HFF-Myc (cell line): ENCODE results near the gene HOXA3.

Experiments
- DNase-seq: peaks from one replicate; pipeline ENCODE4 v3.0.0-alpha.2; 2011; ENCODE audit warnings: low read depth; ENCODE audit errors: extremely low read depth
- H3K4me3 ChIP-seq: replicated peaks from 2 replicates; pipeline ENCODE4 v1.5.1; 2011; ENCODE audit warnings: low read depth, mild to moderate bottlenecking, control low read depth, low read length
- CTCF ChIP-seq: IDR thresholded peaks from 2 replicates; pipeline ENCODE4 v1.5.1; 2012; ENCODE audit warnings: mild to moderate bottlenecking, low read depth, low read length, control low read depth; ENCODE audit errors: missing control alignments

The HOXA3 gene

GRCh38 chr7:27184337-27185012 lies 32.1 kb upstream of the HOXA3 start:
- no peak for TF ChIP-seq CTCF
- no peak for DNase-seq
- peak overlapping the region; percentile 83 for H3K4me3 ChIP-seq

GRCh38 chr7:27183682-27184336 lies 31.4 kb upstream of the HOXA3 start:
- no peak for TF ChIP-seq CTCF
- DNase-seq, result no peak
- peak overlapping the region; percentile 83 for H3K4me3 ChIP-seq

- H3K4me3 ChIP-seq, result peak overlapping the region; percentile 83
- no peak for TF ChIP-seq CTCF
- no peak for DNase-seq
Observed at GRCh38 chr7:27182861-27183681, 30.7 kb upstream of the HOXA3 start.

- peak overlapping the region; percentile 83 for H3K4me3 ChIP-seq
Observed at GRCh38 chr7:27182285-27182841, 30.0 kb upstream of the HOXA3 start.

GRCh38 chr7:27181795-27182275 lies 29.5 kb upstream of the HOXA3 start:
- no peak for TF ChIP-seq CTCF
- DNase-seq, result no peak
- peak overlapping the region; percentile 83 for H3K4me3 ChIP-seq

More at GRCh38 chr7:27182285-27182841, 30.0 kb upstream of the HOXA3 start:
- no peak for DNase-seq
- peak; percentile 16 for TF ChIP-seq CTCF
